Activated CD4-positive, CD25-positive, alpha-beta regulatory T cell treated with anti-CD3 and anti-CD28 coated beads, Interleukin-2, amount 50 U/mL, for 72 hours (primary cell): Measurements from ENCODE around the gene PDPK1.
"Not testable (repeated sequence)": the region's sequence is repeated elsewhere in the genome, so short reads cannot be mapped to it uniquely, and the experiment has no call there.

Experiments used
- DNase-seq: peaks from one replicate; pipeline ENCODE4 v3.0.0; 2021

PDPK1 gene

GRCh38 chr16:2620870-2621269 is 83.0 kb downstream of the PDPK1 start:
- not testable (repeated sequence) for DNase-seq

DNA sequence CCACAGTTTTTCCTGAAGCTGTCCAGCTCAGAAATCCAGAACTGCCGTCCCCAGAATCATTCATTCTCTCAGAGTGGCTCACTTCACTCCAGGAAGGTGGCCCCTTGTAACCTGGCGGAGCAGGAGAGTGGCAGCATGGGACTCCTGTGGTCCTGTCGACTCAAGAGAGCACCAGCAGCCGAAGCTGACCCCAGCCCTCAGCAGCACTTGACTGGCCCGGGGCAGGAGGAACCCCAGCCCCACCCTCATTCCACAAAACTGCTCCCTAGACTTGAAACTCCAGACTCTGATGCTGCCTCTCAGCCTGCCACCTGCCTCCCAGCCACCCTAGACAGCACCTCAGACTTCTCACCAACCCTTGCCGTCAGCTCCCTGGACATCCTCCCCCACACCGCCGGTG is 83.6 kb downstream of the PDPK1 start:
- DNase-seq, result not testable (repeated sequence)

DNA sequence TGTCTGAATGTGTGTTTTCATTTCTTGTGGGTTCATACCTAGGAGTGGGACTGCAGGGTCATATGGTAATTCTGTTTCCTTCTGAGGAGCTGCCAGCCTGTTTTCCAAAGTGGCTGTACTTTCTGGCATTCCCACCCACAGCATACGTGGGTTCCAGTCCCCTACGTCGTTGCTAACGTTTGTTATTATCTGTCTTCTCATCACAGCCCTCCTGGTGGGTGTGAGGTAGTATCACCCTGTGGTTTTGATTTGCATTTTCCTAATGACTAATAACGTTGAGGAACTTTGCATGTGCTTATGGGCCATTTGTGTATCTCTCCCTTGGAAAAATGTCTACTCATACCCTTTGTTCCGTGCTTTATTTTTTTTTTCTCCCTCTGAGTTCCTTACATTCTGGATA is 89.3 kb downstream of the PDPK1 start:
- not testable (repeated sequence) for DNase-seq

DNA sequence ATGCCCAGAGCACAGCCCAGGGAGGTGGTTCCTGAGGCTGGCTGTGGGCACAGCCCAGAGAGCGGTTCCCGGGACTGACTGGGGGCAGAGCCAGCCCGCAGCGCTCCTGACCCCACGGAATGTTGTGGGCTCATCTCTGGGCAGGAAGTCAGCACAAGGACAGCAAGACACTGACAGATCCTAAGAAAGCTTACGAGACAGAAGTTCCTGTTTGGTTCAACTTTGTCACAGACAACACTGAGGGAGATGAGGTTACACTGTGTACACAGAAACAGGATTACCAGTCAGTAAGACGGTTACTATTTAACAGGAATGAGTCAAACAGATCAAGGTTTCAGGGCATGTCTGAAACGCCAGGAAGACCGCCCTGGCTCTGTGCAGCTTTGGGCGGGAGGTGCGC is 93.4 kb downstream of the PDPK1 start:
- DNase-seq, result not testable (repeated sequence)

DNA sequence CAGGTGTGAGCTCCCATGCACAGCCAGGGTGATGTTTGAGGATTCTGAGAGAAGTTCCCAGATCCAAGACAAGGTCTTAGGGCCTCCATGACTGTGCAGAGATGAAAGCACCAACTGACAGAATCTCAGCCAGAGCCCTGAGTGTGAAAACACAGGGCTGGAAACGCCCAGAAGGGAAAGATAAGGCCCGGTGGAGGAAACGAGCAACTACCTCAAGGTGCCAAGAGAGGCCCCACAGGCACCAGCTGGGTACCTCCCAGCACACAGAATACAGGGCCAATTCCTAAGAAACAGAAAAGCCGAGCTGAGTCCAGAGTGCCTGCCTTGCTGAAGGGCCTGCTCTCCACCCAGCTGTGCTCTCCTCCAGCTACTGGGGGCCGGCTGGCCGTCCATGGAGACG is 94.5 kb downstream of the PDPK1 start:
- not testable (repeated sequence) for DNase-seq

- DNase-seq, result peak; percentile 42
Measured at GRCh38 chr16:2639071-2639721, 101.4 kb downstream of the PDPK1 start.

DNA sequence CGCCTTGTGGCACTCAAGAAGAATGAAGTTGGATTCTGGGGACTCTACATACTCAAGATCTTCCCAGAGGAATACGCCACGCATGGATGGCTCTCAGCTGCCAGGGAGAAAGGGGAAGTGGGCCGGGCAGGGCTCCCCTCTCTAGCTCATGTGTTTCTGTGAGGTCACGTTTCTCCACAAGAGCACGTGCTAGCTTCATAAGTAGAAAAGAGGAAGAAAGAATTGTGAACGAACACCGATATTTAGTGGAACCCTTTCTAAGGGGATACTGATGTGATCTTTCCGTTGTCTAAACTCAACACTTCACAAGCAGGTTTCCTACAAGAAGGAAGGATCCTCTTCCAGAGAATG is 101.9 kb downstream of the PDPK1 start:
- DNase-seq, result not testable (repeated sequence)

DNA sequence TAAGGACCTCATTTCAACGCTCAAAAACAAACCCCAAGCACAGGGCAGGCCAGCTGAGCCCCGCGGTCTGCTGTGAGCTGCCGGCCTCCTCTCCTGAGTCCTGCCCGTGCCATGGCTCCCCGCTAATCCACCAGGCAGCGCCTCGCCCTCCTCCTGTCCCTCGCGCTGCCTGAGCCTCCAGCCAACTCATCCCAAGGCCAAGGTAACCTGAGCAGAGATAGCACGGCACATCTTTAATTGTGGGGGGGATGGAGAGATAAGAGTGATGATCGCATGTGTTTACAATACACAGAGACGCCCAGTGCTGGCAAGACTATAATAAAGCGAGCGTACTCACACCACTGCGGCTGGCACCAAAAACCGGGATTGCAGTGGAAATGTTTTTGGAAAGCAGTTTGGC is 104.7 kb downstream of the PDPK1 start:
- not testable (repeated sequence) for DNase-seq

DNA sequence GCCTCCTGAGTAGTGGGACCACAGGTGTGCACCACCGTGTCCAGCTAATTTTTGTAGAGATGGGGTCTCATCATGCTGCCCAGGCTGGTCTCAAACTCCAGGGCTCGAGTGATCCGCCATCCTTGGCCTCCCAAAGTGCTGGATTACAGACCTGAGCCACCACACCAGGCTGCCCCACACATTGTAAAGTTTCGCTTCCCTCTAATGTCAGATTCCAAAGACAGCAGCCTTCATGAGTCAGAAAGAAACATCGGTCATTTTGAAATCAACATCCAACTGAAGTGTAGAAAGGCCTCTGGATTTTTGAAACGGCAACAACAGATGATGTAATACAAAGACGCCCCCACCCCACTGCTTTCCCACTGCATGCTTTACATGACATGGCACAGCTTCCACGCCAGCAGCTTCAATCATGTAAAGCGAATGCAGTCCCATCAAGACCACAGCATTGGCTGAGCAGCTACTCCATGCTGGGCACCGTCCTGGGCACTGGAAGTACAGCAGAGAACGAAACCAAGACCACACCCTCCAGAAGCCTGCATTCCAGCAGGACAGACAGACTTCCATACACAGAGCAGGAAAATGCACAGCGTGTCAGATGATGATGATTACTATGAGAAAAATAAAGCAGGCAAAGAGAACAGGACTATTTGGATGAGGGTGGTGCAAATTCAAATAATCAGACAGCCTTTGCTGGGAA is 107.1 kb downstream of the PDPK1 start:
- DNase-seq, result not testable (repeated sequence)

- not testable (repeated sequence) for DNase-seq
Measured at GRCh38 chr16:2651268-2651871, 113.5 kb downstream of the PDPK1 start.
